ENCODE measurements around the gene CHD3. TPM values are rescaled to one million over a fixed set of nuclear protein-coding genes. Genes with fewer than 3 reads are reported as not detected.

Gene CHD3
- total and polyA plus RNA-seq, 2 experiments from 2014 or later: 2.9 to 9.7 TPM

GRCh38 chr17:7873051-7873450, 15.5 kb upstream of the CHD3 start:
- no peaks in the 10 kb centered on the region for H3K27me3 ChIP-seq (ENCODE audit: insufficient read depth)
- no peak overlapping the region for H3K4me3 ChIP-seq
- Mint-ChIP-seq H3K4me1 (no peaks in the 10 kb centered on the region), H3K27ac (no peak overlapping the region), H3K27me3 (ENCODE audit: insufficient read depth, low read depth, poor library complexity) (no peaks in the 10 kb centered on the region), H3K4me3 (no peak overlapping the region), H3K36me3 (ENCODE audit: low read depth) (no peaks in the 10 kb centered on the region), H3K9me3 (no peaks in the 10 kb centered on the region)
- H3K4me2 ChIP-seq: no peak overlapping the region
- H3K27ac ChIP-seq (ENCODE audit: low read depth): no peak overlapping the region
- no peak overlapping the region for H2AFZ ChIP-seq
- TF ChIP-seq CREB1 (CRISPR knock-in tag; IDR thresholded peaks at IDR 0.05; ENCODE audit: low read depth) (no peak), ETS1 (IDR thresholded peaks at IDR 0.05) (no peak), CTCF (conservative IDR thresholded peaks at IDR 0.05; ENCODE audit: low read depth in 2 of 2) (no peak), NANOG (IDR thresholded peaks at IDR 0.05; ENCODE audit: borderline replicate concordance) (no peak), ZNF331 (CRISPR knock-in tag; IDR thresholded peaks at IDR 0.05; ENCODE audit: low read depth) (no peak), EZH2 (IDR thresholded peaks at IDR 0.05; ENCODE audit: low read depth, unreplicated experiment) (no peak), POLR2AphosphoS5 (IDR thresholded peaks at IDR 0.05; ENCODE audit: low read depth) (no peak), EZH2phosphoT487 (IDR thresholded peaks at IDR 0.05; ENCODE audit: unreplicated experiment) (no peak), STAT1 (IDR thresholded peaks at IDR 0.05; ENCODE audit: unreplicated experiment) (no peak), ZNF114 (CRISPR knock-in tag; IDR thresholded peaks at IDR 0.05) (no peak), JUNB (IDR thresholded peaks at IDR 0.05; ENCODE audit: unreplicated experiment) (no peak), REST (IDR thresholded peaks at IDR 0.05; ENCODE audit: unreplicated experiment) (no peak), ZNF462 (CRISPR knock-in tag; IDR thresholded peaks at IDR 0.05) (no peak)
- H3K36me3 ChIP-seq (ENCODE audit: insufficient read depth): no peaks in the 10 kb centered on the region
- no peaks in the 10 kb centered on the region for H3K9me2 ChIP-seq (ENCODE audit: insufficient read depth)
- H3K4me1 ChIP-seq (ENCODE audit: insufficient read depth): no peaks in the 10 kb centered on the region
- DNase-seq (ENCODE audit: low spot score): peak; percentile 47
- peak; percentile 34; the same call in 2 of the 3 replicates for ATAC-seq
- no peaks in the 10 kb centered on the region for H3F3A ChIP-seq (replicated peaks; ENCODE audit: low read depth)
- no peaks in the 10 kb centered on the region for H3K79me2 ChIP-seq (replicated peaks; ENCODE audit: insufficient read depth)
- H4K20me1 ChIP-seq (replicated peaks; ENCODE audit: insufficient read depth): no peaks in the 10 kb centered on the region; the same call in 1 of the 2 replicates

All from GM23338 (cell line).